Measurements from ENCODE around the gene FLNA. TPM values are rescaled to one million over a fixed set of nuclear protein-coding genes. Genes with fewer than 3 reads are reported as not detected.

Gene FLNA
- total and polyA plus RNA-seq, 10 of the 15 experiments (the other 5 are each of a cell fraction or from before 2014, with no cell fraction given) = 5.1 to 643 (median 171) TPM

GRCh38 chrX:154308108-154308946 is 66.1 kb downstream of the FLNA start:
- H3K36me3 ChIP-seq (ENCODE audit: control insufficient read depth in 2 of 2, insufficient read depth in 2 of 2, low read length in 1 of 2) = no peaks in the 10 kb centered on the region
- H3K27ac ChIP-seq (ENCODE audit: control insufficient read depth, insufficient read depth) = no peak overlapping the region
- SMC1A ChIA-PET (ENCODE audit: uncharacterized antibody, unreplicated experiment) = interaction anchor here (0.9 kb wide), 1 partner anchor 173 kb away, joined by 4 read pairs; no protein-coding TSS in a partner anchor
- CTCF ChIA-PET = interaction anchor here (0.7 to 4.0 kb wide), 6 partner anchors 8 to 217 kb away, joined by 3 to 17 read pairs (median 4); no protein-coding TSS in a partner anchor
- H3K4me1 ChIP-seq (ENCODE audit: control insufficient read depth, insufficient read depth, low read length) = peaks cover under 1% of the 10 kb centered on the region; the same call in 1 of the 2 replicates
- H3K9ac ChIP-seq (ENCODE audit: control insufficient read depth, insufficient read depth, low read length) = no peak overlapping the region
- no peaks in the 10 kb centered on the region for H4K20me1 ChIP-seq (ENCODE audit: control insufficient read depth, insufficient read depth)
- BruUV-seq (replicated peaks) = no TSS peak
- H3K79me2 ChIP-seq (ENCODE audit: control insufficient read depth, insufficient read depth, low read length) = no peaks in the 10 kb centered on the region
- no peak overlapping the region for H2AFZ ChIP-seq (ENCODE audit: control insufficient read depth, low read depth, low read length)
- POLR2A ChIA-PET = interaction anchor here (0.5 kb wide), 1 partner anchor 272 kb away, joined by 3 read pairs; no protein-coding TSS in a partner anchor
- peak; percentile 18 for FAIRE-seq
- no peaks in the 10 kb centered on the region for H3K27me3 ChIP-seq (replicated peaks in 1 of 2; ENCODE audit: control insufficient read depth in 2 of 2, insufficient read depth in 2 of 2, low read length in 1 of 2)
- in situ Hi-C loops (cut with MboI) = loop anchor here (25.0 kb wide), 1 partner anchor 171 kb away; the partner anchor contains the start of gene OPN1LW
- intact Hi-C loops (cut with micrococcal nuclease; ENCODE audit: unreplicated experiment) = no loop called here
- WGBS (ENCODE audit: insufficient coverage, insufficient replicate concordance, low lambda C conversion rate, missing lambda C conversion rate) = 34% methylated on average over 9 of the region's 9 CpGs
- RAD21 ChIA-PET (ENCODE audit: unreplicated experiment) = interaction anchor here (0.6 to 1.3 kb wide), 3 partner anchors 10 to 198 kb away, joined by 3 to 4 read pairs (median 3); no protein-coding TSS in a partner anchor
- no peaks in the 10 kb centered on the region; the same call in 2 of the 3 replicates for H3K9me3 ChIP-seq (replicated peaks; ENCODE audit: control insufficient read depth, insufficient read depth, low read length)
- ATAC-seq = peak; percentile 91
- no peak overlapping the region for H3K4me3 ChIP-seq
- no peak for DNase-seq (ENCODE audit: low read depth, low spot score)
- no peak overlapping the region for H3K4me2 ChIP-seq (ENCODE audit: control insufficient read depth, insufficient read depth)
- TF ChIP-seq FOXM1 (IDR thresholded peaks at IDR 0.05; ENCODE audit: low read depth, low read length) (no peak), RAD21 (IDR thresholded peaks at IDR 0.05; ENCODE audit: insufficient read depth, low read depth, low read length) (peak; percentile 40), SMC3 (IDR thresholded peaks at IDR 0.05; ENCODE audit: borderline replicate concordance, low read length) (peak; percentile 62), RELA (IDR thresholded peaks at IDR 0.05; ENCODE audit: borderline replicate concordance, partially characterized antibody) (no peak), CTCF (IDR thresholded peaks at IDR 0.05 in 2 of 3, conservative IDR thresholded peaks at IDR 0.05 in 1 of 3; ENCODE audit: control insufficient read depth in 2 of 3, extremely low read depth in 1 of 3, insufficient read depth in 1 of 3, low read depth in 3 of 3, low read length in 3 of 3) (peak; percentile 60 to 80 (median 67)), YY1 (IDR thresholded peaks at IDR 0.05; ENCODE audit: low read depth, low read length) (0 out of 2 replicates have a peak, but pooled peaks have one; percentile 39)

Measured in GM12878 (cell line).